Kidney (tissue), 14 donors: ENCODE measurements around the gene MYBPH. TPM values are rescaled to one million over a fixed set of nuclear protein-coding genes. Genes with fewer than 3 reads are reported as not detected.
A peak's percentile ranks its signal among the peaks of the same experiment; 100 is the strongest.

Experiments
- DNase-seq, 5 donors: peaks; one replicate each; pipeline ENCODE4 v3.0.0-alpha.2; 2013 to 2020
- FAIRE-seq: peaks from 2 replicates; lab custom pipeline; 2012; peaks lifted over from hg19 to GRCh38; lab: Jason Lieb, UNC
- H3K27ac ChIP-seq, 2 donors: one replicate each; pipeline ENCODE4 v1.7.0; 2013; ENCODE audit warnings: low read depth in 2 of 2, low read length in 2 of 2, inconsistent platforms in 1 of 2
- H3K27me3 ChIP-seq: one replicate; pipeline ENCODE4 v1.7.1; 2013; ENCODE audit warnings: low read length, inconsistent platforms; ENCODE audit not compliant: control insufficient read depth, insufficient read depth
- H3K36me3 ChIP-seq, 3 donors: one replicate each; pipeline versions ENCODE4 v1.7.0 to v1.7.1; 2013; ENCODE audit warnings: low read length in 3 of 3, control low read depth in 1 of 3, inconsistent platforms in 1 of 3; ENCODE audit not compliant: insufficient read depth in 3 of 3, control insufficient read depth in 2 of 3
- H3K4me1 ChIP-seq, 3 donors: one replicate each; pipeline versions ENCODE4 v1.7.0 to v1.7.1; 2013; ENCODE audit warnings: low read length in 3 of 3, inconsistent platforms in 1 of 3, low read depth in 1 of 3; ENCODE audit not compliant: control insufficient read depth in 2 of 3, insufficient read depth in 2 of 3
- H3K4me3 ChIP-seq, 3 donors: one replicate each; pipeline versions ENCODE4 v1.7.0 to v1.8.1; 2013; ENCODE audit warnings: low read length in 3 of 3, control low read depth in 1 of 3, inconsistent platforms in 1 of 3
- H3K9ac ChIP-seq, 3 donors: one replicate each; pipeline versions ENCODE4 v1.7.0 to v1.7.1; 2013; ENCODE audit warnings: low read length in 3 of 3, control low read depth in 1 of 3, inconsistent platforms in 1 of 3
- H3K9me3 ChIP-seq, 3 donors: one replicate each; pipeline versions ENCODE4 v1.7.0 to v1.7.1; 2013; ENCODE audit warnings: low read length in 3 of 3, control low read depth in 1 of 3, inconsistent platforms in 1 of 3; ENCODE audit not compliant: control insufficient read depth in 2 of 3, insufficient read depth in 1 of 3
- CTCF ChIP-seq: IDR thresholded peaks from 3 replicates; pipeline ENCODE4 v1.5.1; 2012; ENCODE audit warnings: mild to moderate bottlenecking, moderate library complexity, borderline replicate concordance; ENCODE audit not compliant: insufficient read depth; ENCODE audit errors: extremely low read depth
- intact Hi-C: fragments of 100-400 bp; cut with DNase I; formaldehyde crosslinking; loops from one replicate; pipeline ENCODE4 v1.11.1; 2022
- polyA plus RNA-seq: library from polyadenylated mRNA; stranded (reverse); fragments of 350-450 nt; fragmentation: Illumina TruSeq; extraction: RNeasy Lipid Tissue Mini Kit (QIAGEN cat#74804); gene quantifications from one replicate; pipeline ENCODE4 v1.2.3, GENCODE V29; 2014; ENCODE audit warnings: low read depth, low replicate concordance; ENCODE audit not compliant: insufficient read depth
- total RNA-seq: library from RNA; stranded (reverse); fragmentation: NEBNext Ultra II Directional; extraction: Animal tissue kit (Norgen Biotek cat#: 25700); gene quantifications from one replicate; pipeline ENCODE4 v1.2.1, GENCODE V29; 2021
- donor health status: control.
- donor health status: control.
- donor health status: control.
- donor health status: control.
- donor health status: control.
- donor health status: DM: yes; HTN: yes; CAD: no.
- donor health status: Normal renal cell carcinoma (clear cell type).

The MYBPH gene
- total and polyA plus RNA-seq, 2 donors from 2014 or later: 2.3 TPM; not detected in 1

DNA sequence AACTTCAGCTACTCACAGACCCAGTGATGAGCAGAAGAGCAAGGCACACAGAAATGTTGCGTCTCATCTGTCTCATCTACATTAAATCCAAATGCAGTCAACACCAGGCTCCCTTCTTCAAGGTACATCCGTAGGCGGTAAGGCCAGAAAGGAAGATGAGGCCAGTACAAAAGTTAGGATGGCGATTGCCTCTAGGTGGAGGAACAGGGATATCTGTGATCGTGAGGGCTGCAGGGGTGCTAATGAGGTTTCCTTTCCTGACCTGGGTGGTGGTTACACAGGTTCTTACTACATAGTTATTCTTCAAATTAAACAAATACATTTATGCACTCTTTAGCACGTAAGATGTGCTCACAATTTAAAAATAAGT lies 1.4 kb upstream of the MYBPH start:
- no peak overlapping the region for H3K4me3 ChIP-seq
- peaks cover 2 to 15% (median 4%) of the 10 kb centered on the region in 3 donors for H3K4me1 ChIP-seq
- H3K9ac ChIP-seq: no peak overlapping the region
- intact Hi-C loops: no loop called here
- H3K27ac ChIP-seq: no peak overlapping the region
- no peak for TF ChIP-seq CTCF
- H3K9me3 ChIP-seq: no peaks in the 10 kb centered on the region
- no peaks in the 10 kb centered on the region for H3K36me3 ChIP-seq
- DNase-seq (no peak), FAIRE-seq (no peak)
- H3K27me3 ChIP-seq: no peaks in the 10 kb centered on the region

DNA sequence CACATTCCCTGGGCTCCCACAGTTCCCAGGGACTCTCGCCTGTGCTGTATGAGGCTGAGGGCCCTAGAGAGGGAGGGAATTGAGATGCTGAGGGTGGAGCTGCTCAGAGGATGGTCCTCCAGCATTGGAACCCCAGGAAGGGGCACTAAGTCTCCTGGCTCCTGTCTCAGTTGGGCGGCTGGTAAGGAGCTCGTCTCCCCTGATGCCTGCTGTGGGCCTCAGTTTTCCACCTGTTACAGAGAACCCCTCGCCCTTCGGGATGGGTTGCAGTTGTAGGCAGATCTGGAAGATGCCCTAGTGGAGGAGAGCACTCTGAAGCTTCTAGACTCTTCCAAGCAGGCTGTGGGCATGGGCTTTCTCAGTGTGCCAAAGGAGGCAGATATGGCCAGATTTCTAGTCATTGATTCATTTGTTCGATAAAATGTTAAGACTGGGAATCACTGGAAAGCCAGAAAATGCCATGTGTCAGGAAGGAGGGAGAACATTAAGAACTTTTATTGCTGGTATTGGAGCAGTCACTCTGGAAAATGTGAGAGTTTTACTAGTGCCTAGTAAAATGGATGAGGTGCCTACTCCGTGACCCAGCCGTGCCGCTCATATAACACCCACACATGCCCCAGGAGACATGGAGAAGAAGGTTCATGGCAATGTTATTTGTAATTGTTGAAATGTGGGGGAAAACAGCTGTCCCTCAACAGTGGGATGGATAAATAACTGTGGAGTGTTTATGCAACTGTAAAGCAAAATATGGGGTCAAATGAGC lies 828 bp upstream of the MYBPH start:
- DNase-seq: peak in 1 of 5 donors; percentile 29
- H3K36me3 ChIP-seq: no peaks in the 10 kb centered on the region
- intact Hi-C loops: no loop called here
- H3K9ac ChIP-seq: no peak overlapping the region
- H3K4me1 ChIP-seq: peaks cover 2 to 15% (median 4%) of the 10 kb centered on the region in 3 donors
- no peaks in the 10 kb centered on the region for H3K27me3 ChIP-seq
- H3K9me3 ChIP-seq: no peaks in the 10 kb centered on the region
- H3K4me3 ChIP-seq: no peak overlapping the region
- no peak for FAIRE-seq
- no peak for TF ChIP-seq CTCF
- peak overlapping the region in 1 of 2 donors; percentile 7 for H3K27ac ChIP-seq

GRCh38 chr1:203175827-203176241 lies 208 bp upstream of the MYBPH start:
- no peaks in the 10 kb centered on the region for H3K27me3 ChIP-seq
- DNase-seq: peak in 1 of 5 donors; percentile 66
- H3K4me1 ChIP-seq: peaks cover 2 to 15% (median 4%) of the 10 kb centered on the region in 3 donors
- FAIRE-seq: no peak
- H3K27ac ChIP-seq: no peak overlapping the region
- no peaks in the 10 kb centered on the region for H3K9me3 ChIP-seq
- H3K4me3 ChIP-seq: no peak overlapping the region
- H3K36me3 ChIP-seq: no peaks in the 10 kb centered on the region
- no peak for TF ChIP-seq CTCF
- intact Hi-C loops: no loop called here
- H3K9ac ChIP-seq: no peak overlapping the region
